ENCODE measurements around the gene SIK2.

The SIK2 gene

GRCh38 chr11:111601979-111602864, at the start of gene SIK2:
Gene SIK2 (plus strand): TSS chr11:111602449. CDS start chr11:111602564, 115 bp downstream.
- peak within 1 kb of the TSS; percentile 96 for H3K27ac Mint-ChIP-seq (ENCODE audit: low read depth)
- peaks cover 33% of the 10 kb centered on the region for H3K4me1 Mint-ChIP-seq
- no peaks in the 10 kb centered on the region for H3K27me3 Mint-ChIP-seq
- peaks cover 20% of the 10 kb centered on the region for H3K36me3 Mint-ChIP-seq (ENCODE audit: insufficient read depth)
- H3K9me3 Mint-ChIP-seq, result no peaks in the 10 kb centered on the region
- DNase-seq (ENCODE audit: low spot score in 2 of 2), result peak; percentile 74 to 81
- ATAC-seq (replicated peaks; ENCODE audit: extremely low read depth, poor library complexity, severe bottlenecking), result peak; percentile 76
- peak within 1 kb of the TSS; percentile 97 for H3K4me3 Mint-ChIP-seq

GRCh38 chr11:111554532-111554931, 47.7 kb upstream of the SIK2 start:
- no peaks in the 10 kb centered on the region for H3K9me3 Mint-ChIP-seq
- no peaks in the 10 kb centered on the region for H3K4me1 Mint-ChIP-seq
- DNase-seq (ENCODE audit: low spot score in 2 of 2) (no peak), ATAC-seq (replicated peaks; ENCODE audit: extremely low read depth, poor library complexity, severe bottlenecking) (no peak)
- no peaks in the 10 kb centered on the region for H3K36me3 Mint-ChIP-seq (ENCODE audit: insufficient read depth)
- no peak overlapping the region for H3K27ac Mint-ChIP-seq (ENCODE audit: low read depth)
- H3K27me3 Mint-ChIP-seq, result peaks cover 34% of the 10 kb centered on the region
- no peak overlapping the region for H3K4me3 Mint-ChIP-seq

GRCh38 chr11:111555255-111555654, 47.0 kb upstream of the SIK2 start:
- H3K27ac Mint-ChIP-seq (ENCODE audit: low read depth), result no peak overlapping the region
- H3K27me3 Mint-ChIP-seq, result peaks cover 26% of the 10 kb centered on the region
- no peak for DNase-seq (ENCODE audit: low spot score in 2 of 2)
- no peaks in the 10 kb centered on the region for H3K36me3 Mint-ChIP-seq (ENCODE audit: insufficient read depth)
- H3K9me3 Mint-ChIP-seq, result no peaks in the 10 kb centered on the region
- no peaks in the 10 kb centered on the region for H3K4me1 Mint-ChIP-seq
- ATAC-seq (replicated peaks; ENCODE audit: extremely low read depth, poor library complexity, severe bottlenecking), result no peak
- H3K4me3 Mint-ChIP-seq, result no peak overlapping the region

- no peaks in the 10 kb centered on the region for H3K4me1 Mint-ChIP-seq
- no peak overlapping the region for H3K4me3 Mint-ChIP-seq
- H3K27ac Mint-ChIP-seq (ENCODE audit: low read depth), result no peak overlapping the region
- H3K27me3 Mint-ChIP-seq, result peaks cover 9% of the 10 kb centered on the region
- H3K9me3 Mint-ChIP-seq, result no peaks in the 10 kb centered on the region
- DNase-seq (ENCODE audit: low spot score in 2 of 2) (no peak), ATAC-seq (replicated peaks; ENCODE audit: extremely low read depth, poor library complexity, severe bottlenecking) (no peak)
- H3K36me3 Mint-ChIP-seq (ENCODE audit: insufficient read depth), result no peaks in the 10 kb centered on the region
Observed at GRCh38 chr11:111557425-111558111, 44.7 kb upstream of the SIK2 start.

- no peak for ATAC-seq (replicated peaks; ENCODE audit: extremely low read depth, poor library complexity, severe bottlenecking)
- H3K4me1 Mint-ChIP-seq, result no peaks in the 10 kb centered on the region
- H3K27me3 Mint-ChIP-seq, result no peaks in the 10 kb centered on the region
- no peak overlapping the region for H3K27ac Mint-ChIP-seq (ENCODE audit: low read depth)
- H3K4me3 Mint-ChIP-seq, result no peak overlapping the region
- H3K36me3 Mint-ChIP-seq (ENCODE audit: insufficient read depth), result no peaks in the 10 kb centered on the region
- DNase-seq (ENCODE audit: low spot score in 2 of 2), result no peak
- no peaks in the 10 kb centered on the region for H3K9me3 Mint-ChIP-seq
Observed at GRCh38 chr11:111559800-111560464, 42.3 kb upstream of the SIK2 start.

DNA sequence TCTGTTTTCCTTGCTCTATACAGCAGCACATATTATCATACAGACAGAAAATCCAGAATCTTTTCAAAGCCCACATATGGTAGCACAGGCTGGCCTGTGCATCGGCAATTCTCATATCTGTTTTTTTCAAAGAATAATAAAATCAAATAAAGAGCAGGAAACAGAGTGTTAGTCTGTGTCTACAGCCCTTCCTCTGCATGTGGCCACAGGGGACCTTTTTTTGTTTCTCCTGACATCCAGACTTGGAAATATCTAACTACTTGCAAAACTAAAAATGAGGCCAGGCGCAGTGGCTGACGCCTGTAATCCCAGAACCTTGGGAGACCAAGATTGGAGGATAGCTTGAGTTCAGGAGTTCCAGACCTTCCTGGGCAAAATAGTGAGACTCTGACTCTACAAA, 41.4 kb upstream of the SIK2 start:
- no peak overlapping the region for H3K4me3 Mint-ChIP-seq
- H3K36me3 Mint-ChIP-seq (ENCODE audit: insufficient read depth), result no peaks in the 10 kb centered on the region
- H3K27me3 Mint-ChIP-seq, result no peaks in the 10 kb centered on the region
- DNase-seq (ENCODE audit: low spot score in 2 of 2), result no peak
- ATAC-seq (replicated peaks; ENCODE audit: extremely low read depth, poor library complexity, severe bottlenecking), result no peak
- H3K27ac Mint-ChIP-seq (ENCODE audit: low read depth), result no peak overlapping the region
- no peaks in the 10 kb centered on the region for H3K9me3 Mint-ChIP-seq
- H3K4me1 Mint-ChIP-seq, result no peaks in the 10 kb centered on the region

GRCh38 chr11:111561306-111561705, 40.9 kb upstream of the SIK2 start:
- Mint-ChIP-seq H3K4me1 (no peaks in the 10 kb centered on the region), H3K4me3 (no peak overlapping the region), H3K27me3 (no peaks in the 10 kb centered on the region), H3K9me3 (no peaks in the 10 kb centered on the region), H3K36me3 (ENCODE audit: insufficient read depth) (no peaks in the 10 kb centered on the region), H3K27ac (ENCODE audit: low read depth) (no peak overlapping the region)
- no peak for ATAC-seq (replicated peaks; ENCODE audit: extremely low read depth, poor library complexity, severe bottlenecking)
- DNase-seq (ENCODE audit: low spot score in 2 of 2), result no peak

GRCh38 chr11:111561791-111562325, 40.4 kb upstream of the SIK2 start:
- Mint-ChIP-seq H3K4me1 (no peaks in the 10 kb centered on the region), H3K4me3 (no peak overlapping the region), H3K27me3 (no peaks in the 10 kb centered on the region), H3K9me3 (no peaks in the 10 kb centered on the region), H3K27ac (ENCODE audit: low read depth) (no peak overlapping the region), H3K36me3 (ENCODE audit: insufficient read depth) (no peaks in the 10 kb centered on the region)
- ATAC-seq (replicated peaks; ENCODE audit: extremely low read depth, poor library complexity, severe bottlenecking), result no peak
- no peak for DNase-seq (ENCODE audit: low spot score in 2 of 2)

DNA sequence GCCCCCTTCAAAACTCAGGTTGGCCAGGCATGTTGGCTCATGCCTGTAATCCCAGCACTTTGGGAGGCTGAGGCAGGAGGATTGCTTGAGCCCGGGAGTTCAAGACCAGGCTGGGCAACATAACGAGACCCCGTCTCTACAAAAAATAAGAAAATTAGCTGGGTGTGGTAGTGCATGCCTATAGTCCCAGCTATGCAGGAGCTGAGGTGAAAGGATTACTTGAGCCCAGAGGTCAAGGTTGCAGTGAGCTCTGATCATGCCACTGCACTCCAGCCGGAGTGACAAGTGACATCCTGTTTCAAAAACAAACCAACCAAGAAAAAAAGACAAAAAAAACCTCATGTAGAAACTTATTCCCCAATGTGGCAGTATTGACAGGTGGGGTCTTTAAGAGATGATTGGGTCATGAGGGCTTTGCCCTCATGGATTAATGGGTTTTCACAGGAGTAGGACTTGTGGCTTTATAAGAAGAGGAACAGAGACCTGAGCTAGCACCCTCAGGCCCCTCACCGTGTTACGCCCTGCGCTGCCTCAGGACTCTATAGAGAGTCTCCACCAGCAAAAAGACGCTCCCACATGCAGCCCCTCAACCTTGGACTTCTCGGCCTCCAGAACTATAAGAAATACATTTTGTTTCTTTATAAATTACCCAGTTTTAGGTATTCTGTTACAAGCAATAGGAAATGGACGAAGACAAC, 39.4 kb upstream of the SIK2 start:
- H3K9me3 Mint-ChIP-seq, result no peaks in the 10 kb centered on the region
- H3K4me1 Mint-ChIP-seq, result no peaks in the 10 kb centered on the region
- no peak for ATAC-seq (replicated peaks; ENCODE audit: extremely low read depth, poor library complexity, severe bottlenecking)
- H3K27ac Mint-ChIP-seq (ENCODE audit: low read depth), result no peak overlapping the region
- H3K27me3 Mint-ChIP-seq, result no peaks in the 10 kb centered on the region
- no peak overlapping the region for H3K4me3 Mint-ChIP-seq
- no peak for DNase-seq (ENCODE audit: low spot score in 2 of 2)
- no peaks in the 10 kb centered on the region for H3K36me3 Mint-ChIP-seq (ENCODE audit: insufficient read depth)

- no peaks in the 10 kb centered on the region for H3K36me3 Mint-ChIP-seq (ENCODE audit: insufficient read depth)
- no peak overlapping the region for H3K4me3 Mint-ChIP-seq
- ATAC-seq (replicated peaks; ENCODE audit: extremely low read depth, poor library complexity, severe bottlenecking) (no peak), DNase-seq (ENCODE audit: low spot score in 2 of 2) (peak; percentile 34 to 39)
- H3K27ac Mint-ChIP-seq (ENCODE audit: low read depth), result no peak overlapping the region
- no peaks in the 10 kb centered on the region for H3K4me1 Mint-ChIP-seq
- peaks cover 6% of the 10 kb centered on the region for H3K27me3 Mint-ChIP-seq
- no peaks in the 10 kb centered on the region for H3K9me3 Mint-ChIP-seq
Observed at GRCh38 chr11:111565114-111565720, 37.0 kb upstream of the SIK2 start.

DNA sequence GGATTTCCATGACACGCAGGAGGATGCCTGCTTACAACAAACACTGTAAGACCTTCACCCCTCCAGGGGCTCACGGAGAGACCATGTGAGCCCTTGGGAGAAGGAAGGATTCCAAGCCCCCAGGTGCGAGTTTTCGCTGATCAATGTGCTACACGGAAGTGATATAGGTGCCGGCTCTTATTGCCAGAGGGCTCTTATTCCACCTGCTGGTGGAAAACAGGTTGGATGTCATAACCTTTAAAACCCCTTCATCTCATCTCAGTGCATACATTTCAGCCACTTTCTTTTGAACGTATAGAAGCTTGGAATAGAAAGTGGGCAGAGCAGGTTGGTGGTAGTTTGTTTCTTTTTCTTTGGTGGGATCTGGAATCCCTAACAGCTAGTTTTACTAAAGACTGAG, 35.9 kb upstream of the SIK2 start:
- Mint-ChIP-seq H3K27ac (ENCODE audit: low read depth) (no peak overlapping the region), H3K4me3 (no peak overlapping the region), H3K4me1 (no peaks in the 10 kb centered on the region), H3K9me3 (no peaks in the 10 kb centered on the region), H3K36me3 (ENCODE audit: insufficient read depth) (no peaks in the 10 kb centered on the region), H3K27me3 (peaks cover 17% of the 10 kb centered on the region)
- DNase-seq (ENCODE audit: low spot score in 2 of 2) (no peak), ATAC-seq (replicated peaks; ENCODE audit: extremely low read depth, poor library complexity, severe bottlenecking) (no peak)

DNA sequence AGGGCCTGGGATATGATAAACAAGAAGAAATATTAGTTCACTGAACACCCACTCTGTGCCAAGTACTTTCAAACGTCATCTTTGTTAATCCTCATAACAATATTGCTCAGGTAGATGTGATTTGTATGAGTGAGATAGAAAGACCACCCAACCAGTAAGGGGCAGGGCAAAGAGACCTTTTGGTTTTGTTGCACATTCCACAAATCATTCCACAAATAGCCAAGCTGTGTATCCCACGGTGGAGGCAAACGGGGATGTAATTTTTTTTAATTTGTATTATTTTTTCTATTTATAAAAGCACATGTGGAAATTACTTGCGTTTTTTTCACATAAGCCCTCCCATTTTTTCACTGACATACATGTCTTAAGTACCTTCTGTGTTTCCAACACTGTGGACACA, 32.8 kb upstream of the SIK2 start:
- ATAC-seq (replicated peaks; ENCODE audit: extremely low read depth, poor library complexity, severe bottlenecking) (no peak), DNase-seq (ENCODE audit: low spot score in 2 of 2) (no peak)
- no peaks in the 10 kb centered on the region for H3K4me1 Mint-ChIP-seq
- H3K27me3 Mint-ChIP-seq, result peaks cover 32% of the 10 kb centered on the region
- H3K9me3 Mint-ChIP-seq, result no peaks in the 10 kb centered on the region
- no peak overlapping the region for H3K27ac Mint-ChIP-seq (ENCODE audit: low read depth)
- H3K36me3 Mint-ChIP-seq (ENCODE audit: insufficient read depth), result no peaks in the 10 kb centered on the region
- no peak overlapping the region for H3K4me3 Mint-ChIP-seq

Data from central memory CD8-positive, alpha-beta T cell (primary cell).